ENCODE data around the gene TCEAL8.

DNA sequence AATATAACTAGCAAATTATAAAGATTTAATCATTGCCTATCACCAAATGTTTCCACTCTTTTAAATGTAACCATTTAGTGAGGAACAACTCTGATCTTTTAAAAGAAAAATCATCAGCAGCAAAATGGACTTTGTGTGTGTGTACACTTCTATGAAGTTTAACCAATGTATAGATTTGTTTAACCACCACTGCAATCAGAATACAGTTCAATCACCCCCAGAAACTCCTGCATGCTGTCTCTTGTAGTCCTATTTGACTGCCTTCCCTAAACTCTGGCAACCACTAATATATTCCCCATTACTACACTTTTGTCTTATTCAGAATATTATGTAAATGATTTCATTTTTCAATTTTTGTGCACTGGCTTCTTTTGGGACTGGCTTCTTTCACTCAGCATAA lies 1.7 kb upstream of the TCEAL8 start:
- TF ChIP-seq CTCF (IDR thresholded peaks at IDR 0.05; ENCODE audit: insufficient read depth, low read length) (no peak), SPI1 (IDR thresholded peaks at IDR 0.05; ENCODE audit: borderline replicate concordance, low read depth) (no peak), POLR2AphosphoS5 (IDR thresholded peaks at IDR 0.05; ENCODE audit: low read depth) (no peak)
- TF ChIP-seq, protein P1, sequence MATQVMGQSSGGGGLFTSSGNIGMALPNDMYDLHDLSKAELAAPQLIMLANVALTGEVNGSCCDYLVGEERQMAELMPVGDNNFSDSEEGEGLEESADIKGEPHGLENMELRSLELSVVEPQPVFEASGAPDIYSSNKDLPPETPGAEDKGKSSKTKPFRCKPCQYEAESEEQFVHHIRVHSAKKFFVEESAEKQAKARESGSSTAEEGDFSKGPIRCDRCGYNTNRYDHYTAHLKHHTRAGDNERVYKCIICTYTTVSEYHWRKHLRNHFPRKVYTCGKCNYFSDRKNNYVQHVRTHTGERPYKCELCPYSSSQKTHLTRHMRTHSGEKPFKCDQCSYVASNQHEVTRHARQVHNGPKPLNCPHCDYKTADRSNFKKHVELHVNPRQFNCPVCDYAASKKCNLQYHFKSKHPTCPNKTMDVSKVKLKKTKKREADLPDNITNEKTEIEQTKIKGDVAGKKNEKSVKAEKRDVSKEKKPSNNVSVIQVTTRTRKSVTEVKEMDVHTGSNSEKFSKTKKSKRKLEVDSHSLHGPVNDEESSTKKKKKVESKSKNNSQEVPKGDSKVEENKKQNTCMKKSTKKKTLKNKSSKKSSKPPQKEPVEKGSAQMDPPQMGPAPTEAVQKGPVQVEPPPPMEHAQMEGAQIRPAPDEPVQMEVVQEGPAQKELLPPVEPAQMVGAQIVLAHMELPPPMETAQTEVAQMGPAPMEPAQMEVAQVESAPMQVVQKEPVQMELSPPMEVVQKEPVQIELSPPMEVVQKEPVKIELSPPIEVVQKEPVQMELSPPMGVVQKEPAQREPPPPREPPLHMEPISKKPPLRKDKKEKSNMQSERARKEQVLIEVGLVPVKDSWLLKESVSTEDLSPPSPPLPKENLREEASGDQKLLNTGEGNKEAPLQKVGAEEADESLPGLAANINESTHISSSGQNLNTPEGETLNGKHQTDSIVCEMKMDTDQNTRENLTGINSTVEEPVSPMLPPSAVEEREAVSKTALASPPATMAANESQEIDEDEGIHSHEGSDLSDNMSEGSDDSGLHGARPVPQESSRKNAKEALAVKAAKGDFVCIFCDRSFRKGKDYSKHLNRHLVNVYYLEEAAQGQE (IDR thresholded peaks at IDR 0.05; ENCODE audit: insufficient replicate concordance, low read depth) = no peak

Measured in HL-60 (cell line).